Measurements from ENCODE around the gene C22orf31. TPM values are rescaled to one million over a fixed set of nuclear protein-coding genes. Genes with fewer than 3 reads are reported as not detected.
A peak's percentile ranks its signal among the peaks of the same experiment; 100 is the strongest.

Gene C22orf31
- total RNA-seq, 1 experiment from 2014 or later: not detected

DNA sequence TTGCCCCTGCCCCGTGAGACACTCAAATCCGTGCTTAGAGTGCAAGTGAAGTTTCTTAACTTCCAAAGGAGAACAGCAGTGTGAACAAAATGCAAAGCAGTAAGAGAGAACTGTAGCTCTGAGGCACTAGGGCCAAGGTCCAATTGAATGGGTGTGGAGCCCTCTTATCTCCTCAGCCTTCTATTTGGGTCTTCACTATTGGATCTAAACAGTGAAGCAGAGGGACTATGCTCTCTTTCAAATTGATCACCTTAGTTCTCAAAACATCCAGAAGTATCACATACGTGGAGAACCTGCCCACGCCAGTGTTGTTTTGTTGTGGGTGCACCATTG lies 49.6 kb downstream of the C22orf31 start:
- no peak overlapping the region for H3K27ac ChIP-seq (ENCODE audit: insufficient read length, low read depth, low read length)
- no peak overlapping the region for H3K9ac ChIP-seq (ENCODE audit: extremely low read depth, insufficient read length, low read length)
- peaks cover 64 to 67% of the 10 kb centered on the region in 2 experiments for H3K4me1 Mint-ChIP-seq
- no peak overlapping the region for H2BK120ac ChIP-seq (ENCODE audit: low read depth, low read length, poor library complexity, severe bottlenecking)
- H2AFZ ChIP-seq (ENCODE audit: low read length): no peak overlapping the region
- peaks cover 3% of the 10 kb centered on the region for H3K4me1 ChIP-seq (ENCODE audit: insufficient read depth, low read length)
- no peak overlapping the region for H2AK5ac ChIP-seq (ENCODE audit: insufficient read length, low read length)
- TF ChIP-seq, protein P1, sequence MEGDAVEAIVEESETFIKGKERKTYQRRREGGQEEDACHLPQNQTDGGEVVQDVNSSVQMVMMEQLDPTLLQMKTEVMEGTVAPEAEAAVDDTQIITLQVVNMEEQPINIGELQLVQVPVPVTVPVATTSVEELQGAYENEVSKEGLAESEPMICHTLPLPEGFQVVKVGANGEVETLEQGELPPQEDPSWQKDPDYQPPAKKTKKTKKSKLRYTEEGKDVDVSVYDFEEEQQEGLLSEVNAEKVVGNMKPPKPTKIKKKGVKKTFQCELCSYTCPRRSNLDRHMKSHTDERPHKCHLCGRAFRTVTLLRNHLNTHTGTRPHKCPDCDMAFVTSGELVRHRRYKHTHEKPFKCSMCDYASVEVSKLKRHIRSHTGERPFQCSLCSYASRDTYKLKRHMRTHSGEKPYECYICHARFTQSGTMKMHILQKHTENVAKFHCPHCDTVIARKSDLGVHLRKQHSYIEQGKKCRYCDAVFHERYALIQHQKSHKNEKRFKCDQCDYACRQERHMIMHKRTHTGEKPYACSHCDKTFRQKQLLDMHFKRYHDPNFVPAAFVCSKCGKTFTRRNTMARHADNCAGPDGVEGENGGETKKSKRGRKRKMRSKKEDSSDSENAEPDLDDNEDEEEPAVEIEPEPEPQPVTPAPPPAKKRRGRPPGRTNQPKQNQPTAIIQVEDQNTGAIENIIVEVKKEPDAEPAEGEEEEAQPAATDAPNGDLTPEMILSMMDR (conservative IDR thresholded peaks at IDR 0.05): no peak
- no peaks in the 10 kb centered on the region for H4K20me1 ChIP-seq (ENCODE audit: control insufficient read depth, insufficient read depth, insufficient read length)
- WGBS (ENCODE audit: extremely low coverage, insufficient read length, low lambda C conversion rate): no CpG with 5 or more reads among the region's 4 CpGs
- H3K9me3 ChIP-seq (ENCODE audit: control insufficient read depth, low read depth, low read length): no peaks in the 10 kb centered on the region
- H2BK12ac ChIP-seq (ENCODE audit: insufficient read length, low read depth, low read length): no peak overlapping the region
- H2BK5ac ChIP-seq (ENCODE audit: insufficient read length, low read length): no peak overlapping the region
- no peak overlapping the region for H3K4ac ChIP-seq (ENCODE audit: low read depth, low read length)
- H3K23ac ChIP-seq (ENCODE audit: insufficient read length, low read depth, low read length): no peak overlapping the region
- H4K5ac ChIP-seq (ENCODE audit: insufficient read length, low read depth, low read length): no peak overlapping the region
- H3K79me1 ChIP-seq (ENCODE audit: insufficient read depth, low read depth, low read length, poor library complexity, severe bottlenecking): peaks cover 4% of the 10 kb centered on the region
- H3K4me3 Mint-ChIP-seq: no peak overlapping the region
- no peak for DNase-seq
- no peaks in the 10 kb centered on the region for H3K23me2 ChIP-seq (ENCODE audit: insufficient read length, low read depth, low read length, poor library complexity, severe bottlenecking)
- no peaks in the 10 kb centered on the region for H3K9me3 Mint-ChIP-seq
- no peaks in the 10 kb centered on the region for H3K27me3 ChIP-seq (ENCODE audit: insufficient read depth, low read length)
- H2BK20ac ChIP-seq (ENCODE audit: low read depth, low read length, poor library complexity, severe bottlenecking): no peak overlapping the region
- H3T11ph ChIP-seq (ENCODE audit: low read length): no peak overlapping the region
- H3K79me2 ChIP-seq (ENCODE audit: insufficient read depth, low read length): peaks cover 2% of the 10 kb centered on the region; the same call in 1 of the 2 replicates
- H3K36me3 Mint-ChIP-seq (ENCODE audit: insufficient read depth in 1 of 3, low read depth in 3 of 3): peaks cover 1 to 17% (median 5%) of the 10 kb centered on the region in 3 experiments; a peak in 3 of 7 replicates
- H2BK15ac ChIP-seq (ENCODE audit: low read depth, low read length): no peak overlapping the region
- peak overlapping the region in 2 of 3 experiments; percentile 34 to 89; a peak in 2 of 7 replicates for H3K27ac Mint-ChIP-seq
- H3K18ac ChIP-seq (ENCODE audit: insufficient read length, low read depth, low read length): peak overlapping the region; percentile 43
- H4K91ac ChIP-seq (ENCODE audit: insufficient read length, low read depth, low read length): no peak overlapping the region
- no peak overlapping the region for H3K56ac ChIP-seq (ENCODE audit: insufficient read length, low read depth, low read length)
- H3K14ac ChIP-seq (ENCODE audit: insufficient read depth, low read length): no peak overlapping the region; the same call in 1 of the 2 replicates
- no peak overlapping the region for H4K8ac ChIP-seq (replicated peaks; ENCODE audit: insufficient read length, low read depth, low read length)
- H3K4me2 ChIP-seq (ENCODE audit: insufficient read depth, insufficient read length, low read length): no peak overlapping the region
- H3K27me3 Mint-ChIP-seq (ENCODE audit: low read depth): no peaks in the 10 kb centered on the region

Data from H9 (cell line).